Peyer's patch (tissue), 4 donors: ENCODE data around the gene FSCB. TPM values are rescaled to one million over a fixed set of nuclear protein-coding genes. Genes with fewer than 3 reads are reported as not detected.
"Not testable (repeated sequence)": the region's sequence is repeated elsewhere in the genome, so short reads cannot be mapped to it uniquely, and the experiment has no call there.

Source experiments
- DNase-seq, 3 donors: peaks; one replicate each; pipeline ENCODE4 v3.0.0-alpha.2; 2017 to 2019
- H3K27ac ChIP-seq, 4 donors: fragments of 200-600 bp; sonication (generic); one replicate each; pipeline ENCODE4 v1.5.1; 2016 to 2019
- H3K27me3 ChIP-seq, 2 donors: fragments of 200-600 bp; sonication (generic); one replicate each; pipeline ENCODE4 v1.5.1; 2019
- H3K36me3 ChIP-seq, 3 donors: fragments of 200-600 bp; sonication (generic); one replicate each; pipeline ENCODE4 v1.5.1; 2016 to 2019
- H3K4me1 ChIP-seq, 4 donors: fragments of 200-600 bp; sonication (generic); one replicate each; pipeline ENCODE4 v1.5.1; 2016 to 2019
- H3K4me3 ChIP-seq, 4 donors: fragments of 200-600 bp; sonication (generic); 1 replicate in 3 of 4; 2 replicates in 1 of 4; pipeline ENCODE4 v1.5.1; 2016 to 2019; ENCODE audit warnings: mild to moderate bottlenecking in 1 of 4
- H3K9me3 ChIP-seq, 4 donors: fragments of 200-600 bp; sonication (generic); one replicate each; pipeline ENCODE4 v1.5.1; 2016 to 2019; ENCODE audit warnings: mild to moderate bottlenecking in 1 of 4
- CTCF ChIP-seq, 6 experiments: fragments of 450-650 bp in 4 of 6; fragments of 200-600 bp in 2 of 6; sonication (generic) in 1 of 6; IDR thresholded peaks; one replicate each; pipeline ENCODE4 v1.5.1; 2017 to 2019; ENCODE audit warnings: antibody characterized with exemption in 6 of 6, mild to moderate bottlenecking in 3 of 6, moderate library complexity in 1 of 6
- POLR2A ChIP-seq, 2 donors: fragments of 450-650 bp; IDR thresholded peaks; one replicate each; pipeline ENCODE4 v1.5.1; 2017; ENCODE audit warnings: antibody characterized with exemption in 2 of 2, mild to moderate bottlenecking in 2 of 2, moderate library complexity in 2 of 2
- total RNA-seq, 4 donors: library from RNA; depleted of rRNA; stranded (reverse); fragments of >200 nt; gene quantifications; one replicate each; pipeline ENCODE4 v1.1.0, GENCODE V29; 2016

FSCB gene
- total RNA-seq, 4 donors from 2014 or later = 0.54 TPM; not detected in 3

- Histone ChIP-seq H3K9me3 (no peaks in the 10 kb centered on the region), H3K36me3 (no peaks in the 10 kb centered on the region), H3K4me3 (no peak overlapping the region), H3K27me3 (no peaks in the 10 kb centered on the region), H3K27ac (no peak overlapping the region), H3K4me1 (no peaks in the 10 kb centered on the region)
- DNase-seq = no peak
- TF ChIP-seq POLR2A (IDR thresholded peaks at IDR 0.05) = no peak
- no peak for TF ChIP-seq CTCF (IDR thresholded peaks at IDR 0.05)
Measured at GRCh38 chr14:44525237-44525636, 18.2 kb upstream of the FSCB start.

- H3K27me3 ChIP-seq, H3K9me3 ChIP-seq, H3K4me3 ChIP-seq, H3K27ac ChIP-seq, H3K4me1 ChIP-seq, DNase-seq, H3K36me3 ChIP-seq: not testable (repeated sequence)
Measured at GRCh38 chr14:44515668-44516067, 8.6 kb upstream of the FSCB start.

- Histone ChIP-seq H3K4me3 (no peak overlapping the region), H3K36me3 (no peaks in the 10 kb centered on the region), H3K27ac (no peak overlapping the region), H3K27me3 (no peaks in the 10 kb centered on the region), H3K9me3 (no peaks in the 10 kb centered on the region), H3K4me1 (no peaks in the 10 kb centered on the region)
- TF ChIP-seq CTCF (IDR thresholded peaks at IDR 0.05) (no peak), POLR2A (IDR thresholded peaks at IDR 0.05) (no peak)
- DNase-seq = no peak
Measured at GRCh38 chr14:44508834-44509233, 1.8 kb upstream of the FSCB start.

GRCh38 chr14:44505588-44505987, 1.5 kb downstream of the FSCB start:
- no peaks in the 10 kb centered on the region for H3K4me1 ChIP-seq
- H3K9me3 ChIP-seq = no peaks in the 10 kb centered on the region
- no peak overlapping the region for H3K27ac ChIP-seq
- no peak overlapping the region for H3K4me3 ChIP-seq
- no peak for TF ChIP-seq CTCF (IDR thresholded peaks at IDR 0.05)
- TF ChIP-seq POLR2A (IDR thresholded peaks at IDR 0.05) = no peak
- no peaks in the 10 kb centered on the region for H3K27me3 ChIP-seq
- H3K36me3 ChIP-seq = no peaks in the 10 kb centered on the region
- DNase-seq = no peak

GRCh38 chr14:44497148-44497547, 9.9 kb downstream of the FSCB start:
- no peak for DNase-seq
- Histone ChIP-seq H3K27ac (no peak overlapping the region), H3K9me3 (no peaks in the 10 kb centered on the region), H3K27me3 (no peaks in the 10 kb centered on the region), H3K4me1 (no peaks in the 10 kb centered on the region), H3K4me3 (no peak overlapping the region), H3K36me3 (no peaks in the 10 kb centered on the region)
- no peak for TF ChIP-seq CTCF (IDR thresholded peaks at IDR 0.05)
- no peak for TF ChIP-seq POLR2A (IDR thresholded peaks at IDR 0.05)

GRCh38 chr14:44494137-44494536, 12.9 kb downstream of the FSCB start:
- Histone ChIP-seq H3K4me3 (no peak overlapping the region), H3K27me3 (no peaks in the 10 kb centered on the region), H3K9me3 (no peaks in the 10 kb centered on the region), H3K4me1 (no peaks in the 10 kb centered on the region), H3K27ac (no peak overlapping the region), H3K36me3 (no peaks in the 10 kb centered on the region)
- no peak for DNase-seq
- no peak for TF ChIP-seq POLR2A (IDR thresholded peaks at IDR 0.05)
- TF ChIP-seq CTCF (IDR thresholded peaks at IDR 0.05) = no peak
